B cell (primary cell): ENCODE measurements around the gene ARL6IP1.

Source experiments
- CTCF ChIP-seq: fragments of 200-600 bp; IDR thresholded peaks from one replicate; pipeline ENCODE4 v1.8.0; 2022; ENCODE audit warnings: antibody characterized with exemption, mild to moderate bottlenecking
- EZH2 ChIP-seq: IDR thresholded peaks from 2 replicates; pipeline ENCODE4 v1.6.1; 2012; ENCODE audit warnings: borderline replicate concordance, low read depth, mild to moderate bottlenecking, moderate library complexity, low read length; ENCODE audit not compliant: insufficient read depth, poor library complexity, severe bottlenecking

- TF ChIP-seq CTCF: no peak
- no peak for TF ChIP-seq EZH2
These were observed 11.9 kb downstream of the ARL6IP1 start for GRCh38 chr16:18789515-18789849.
